Body of pancreas (tissue), 4 donors: ENCODE results near the gene SLC40A1. TPM values are rescaled to one million over a fixed set of nuclear protein-coding genes. Genes with fewer than 3 reads are reported as not detected.

Source experiments
- ATAC-seq: fragments of 150-250 bp; one replicate; pipeline ENCODE4 v1.9.1; 2016
- DNase-seq, 4 donors: peaks; one replicate each; pipeline ENCODE4 v3.0.0-alpha.2; 2019
- H3K27ac ChIP-seq, 4 donors: fragments of 200-600 bp; sonication (generic); 1 replicate in 3 of 4; 2 replicates in 1 of 4; pipeline versions ENCODE4 v1.5.1 to v1.6.1; 2016 to 2019; ENCODE audit warnings: mild to moderate bottlenecking in 1 of 4, mixed read lengths in 1 of 4, moderate library complexity in 1 of 4
- H3K27me3 ChIP-seq, 2 donors: fragments of 200-600 bp; sonication (generic); one replicate each; pipeline ENCODE4 v1.6.0; 2016; ENCODE audit warnings: mild to moderate bottlenecking in 1 of 2
- H3K36me3 ChIP-seq, 2 donors: fragments of 200-600 bp; sonication (generic); replicated peaks in 1 of 2; 2 replicates each; pipeline ENCODE4 v1.5.1; 2016; ENCODE audit warnings: low read depth in 2 of 2; ENCODE audit not compliant: insufficient read depth in 1 of 2
- H3K4me1 ChIP-seq: fragments of 200-600 bp; sonication (generic); one replicate; pipeline ENCODE4 v1.6.0; 2016
- H3K4me3 ChIP-seq, 2 donors: fragments of 200-600 bp; sonication (generic); 1 replicate in 1 of 2; 2 replicates in 1 of 2; pipeline ENCODE4 v1.5.1; 2016 to 2019
- H3K9me3 ChIP-seq, 3 donors: fragments of 200-600 bp; sonication (generic); 1 replicate in 2 of 3; 2 replicates in 1 of 3; pipeline ENCODE4 v1.5.1; 2016
- POLR2A ChIP-seq, 3 donors: fragments of 450-650 bp; IDR thresholded peaks; one replicate each; pipeline ENCODE4 v1.6.1; 2016; ENCODE audit warnings: antibody characterized with exemption in 3 of 3, mild to moderate bottlenecking in 2 of 3
- WGBS, 2 donors: methylation state at CpG; one replicate each; pipeline ENCODE4 v1.1.5; 2017; 5-methylcytosine and 5-hydroxymethylcytosine counted together
- intact Hi-C: fragments of 100-400 bp; cut with DNase I; formaldehyde crosslinking; loops from one replicate; pipeline ENCODE4 v1.15.1; 2023
- total RNA-seq, 2 donors: library from RNA; depleted of rRNA; stranded (reverse); fragments of >200 nt; gene quantifications; one replicate each; pipeline ENCODE4 v1.1.0, GENCODE V29; 2016
- TF ChIP-seq, protein P1 (sequence below), 7 experiments: fragments of 450-650 bp in 4 of 7; fragments of 200-600 bp in 3 of 7; sonication (generic) in 3 of 7; IDR thresholded peaks; one replicate each; pipeline ENCODE4 v1.5.1; 2016 to 2019; ENCODE audit warnings: antibody characterized with exemption in 7 of 7

SLC40A1 gene
- total RNA-seq, 2 donors from 2014 or later: 30.3 to 61.2 TPM

DNA sequence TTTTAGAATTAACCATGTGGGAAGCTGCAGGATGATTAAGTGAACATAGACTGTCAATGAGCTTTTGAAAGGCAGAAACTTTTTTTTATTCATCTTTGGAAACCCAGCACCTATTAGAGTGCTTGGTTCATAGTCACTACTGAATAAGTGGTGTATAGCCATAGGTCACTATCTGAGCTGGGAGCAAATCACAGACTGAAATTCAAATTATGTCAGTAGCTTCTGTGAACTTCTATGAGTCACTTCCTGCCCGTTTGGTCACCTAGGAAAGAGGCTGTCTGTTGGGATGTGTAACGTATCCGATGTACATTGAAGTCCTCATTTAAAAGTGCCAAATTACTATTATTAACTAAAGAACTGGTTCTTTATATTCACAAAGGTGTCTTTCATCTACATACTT is 20.5 kb upstream of the SLC40A1 start:
- Histone ChIP-seq H3K4me3 (no peak overlapping the region), H3K4me1 (no peaks in the 10 kb centered on the region), H3K9me3 (no peaks in the 10 kb centered on the region), H3K36me3 (no peaks in the 10 kb centered on the region), H3K27ac (no peak overlapping the region), H3K27me3 (no peaks in the 10 kb centered on the region)
- DNase-seq (no peak), ATAC-seq (no peak)
- 71 to 81% methylated on average over 3 of the region's 3 CpGs for WGBS, 2 donors
- intact Hi-C loops: no loop called here
- TF ChIP-seq, protein P1, sequence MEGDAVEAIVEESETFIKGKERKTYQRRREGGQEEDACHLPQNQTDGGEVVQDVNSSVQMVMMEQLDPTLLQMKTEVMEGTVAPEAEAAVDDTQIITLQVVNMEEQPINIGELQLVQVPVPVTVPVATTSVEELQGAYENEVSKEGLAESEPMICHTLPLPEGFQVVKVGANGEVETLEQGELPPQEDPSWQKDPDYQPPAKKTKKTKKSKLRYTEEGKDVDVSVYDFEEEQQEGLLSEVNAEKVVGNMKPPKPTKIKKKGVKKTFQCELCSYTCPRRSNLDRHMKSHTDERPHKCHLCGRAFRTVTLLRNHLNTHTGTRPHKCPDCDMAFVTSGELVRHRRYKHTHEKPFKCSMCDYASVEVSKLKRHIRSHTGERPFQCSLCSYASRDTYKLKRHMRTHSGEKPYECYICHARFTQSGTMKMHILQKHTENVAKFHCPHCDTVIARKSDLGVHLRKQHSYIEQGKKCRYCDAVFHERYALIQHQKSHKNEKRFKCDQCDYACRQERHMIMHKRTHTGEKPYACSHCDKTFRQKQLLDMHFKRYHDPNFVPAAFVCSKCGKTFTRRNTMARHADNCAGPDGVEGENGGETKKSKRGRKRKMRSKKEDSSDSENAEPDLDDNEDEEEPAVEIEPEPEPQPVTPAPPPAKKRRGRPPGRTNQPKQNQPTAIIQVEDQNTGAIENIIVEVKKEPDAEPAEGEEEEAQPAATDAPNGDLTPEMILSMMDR (IDR thresholded peaks at IDR 0.05): no peak
- TF ChIP-seq POLR2A (IDR thresholded peaks at IDR 0.05): no peak

DNA sequence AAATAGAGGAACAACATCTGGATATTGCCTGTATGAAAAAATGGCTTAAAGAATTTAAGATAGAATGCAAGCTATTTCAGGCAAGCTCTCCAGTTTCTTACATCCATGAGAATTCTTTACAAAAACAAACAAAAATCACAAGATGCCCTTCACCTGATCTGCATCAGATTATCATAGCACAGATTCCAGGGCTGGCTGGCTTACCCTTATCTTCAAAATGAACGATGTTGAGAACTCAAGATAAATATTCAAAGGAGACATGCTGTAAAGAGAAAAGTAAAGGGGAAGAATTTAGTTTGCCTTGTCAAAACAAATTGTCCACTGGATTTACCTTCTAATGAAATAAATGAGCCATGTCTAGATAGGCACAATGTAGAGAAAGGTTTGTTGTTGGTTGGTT is 18.7 kb upstream of the SLC40A1 start:
- DNase-seq: no peak
- Histone ChIP-seq H3K4me1 (no peaks in the 10 kb centered on the region), H3K4me3 (no peak overlapping the region), H3K36me3 (no peaks in the 10 kb centered on the region), H3K27me3 (no peaks in the 10 kb centered on the region), H3K27ac (no peak overlapping the region), H3K9me3 (no peaks in the 10 kb centered on the region)
- 0 to 12% methylated on average over 1 of the region's 1 CpG for WGBS, 2 donors
- no peak for TF ChIP-seq POLR2A (IDR thresholded peaks at IDR 0.05)
- TF ChIP-seq, protein P1 (IDR thresholded peaks at IDR 0.05): no peak
- ATAC-seq: no peak
- intact Hi-C loops: no loop called here

DNA sequence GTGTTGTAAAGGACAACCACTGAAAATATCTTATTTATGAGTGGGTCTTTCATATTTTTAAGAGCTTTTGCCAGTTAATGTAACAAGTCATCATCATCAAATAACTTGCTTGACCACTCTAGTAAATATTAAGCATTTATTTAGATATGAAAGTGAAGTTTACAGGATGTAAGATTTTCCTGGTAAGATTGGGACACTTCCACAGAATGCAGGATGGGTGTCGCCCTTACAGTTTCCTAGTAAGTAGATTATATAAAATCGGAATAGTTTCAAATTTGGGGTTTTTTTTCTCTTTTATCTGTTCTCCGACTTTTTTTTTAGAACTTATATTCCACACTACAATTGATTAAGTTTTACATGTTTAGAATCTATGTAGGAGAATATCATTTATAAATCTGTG is 14.8 kb upstream of the SLC40A1 start:
- intact Hi-C loops: no loop called here
- ATAC-seq (no peak), DNase-seq (no peak)
- no peak for TF ChIP-seq POLR2A (IDR thresholded peaks at IDR 0.05)
- TF ChIP-seq, protein P1 (IDR thresholded peaks at IDR 0.05): no peak
- Histone ChIP-seq H3K4me3 (no peak overlapping the region), H3K27me3 (no peaks in the 10 kb centered on the region), H3K27ac (no peak overlapping the region), H3K36me3 (no peaks in the 10 kb centered on the region), H3K4me1 (no peaks in the 10 kb centered on the region), H3K9me3 (no peaks in the 10 kb centered on the region)
- WGBS, 2 donors: 70 to 79% methylated on average over 3 of the region's 3 CpGs

DNA sequence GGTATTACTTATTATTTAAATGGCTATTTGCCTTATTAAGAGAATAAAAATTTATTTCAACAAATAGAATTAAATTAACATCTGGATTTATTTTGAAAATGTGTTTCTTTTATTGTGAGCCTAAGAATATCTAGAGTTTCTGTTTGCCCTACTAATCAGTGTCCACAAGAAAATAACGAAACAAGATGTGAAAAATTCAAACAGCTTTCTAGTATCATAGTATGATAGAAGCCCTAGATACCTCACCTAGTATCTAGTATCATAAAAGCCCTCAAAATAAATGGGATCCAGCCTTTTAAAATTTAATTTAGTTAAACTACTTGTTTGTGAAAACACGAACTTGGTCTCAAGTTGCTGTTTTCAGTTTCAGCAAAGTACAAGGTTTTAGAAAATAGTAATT is 13.7 kb upstream of the SLC40A1 start:
- no peaks in the 10 kb centered on the region for H3K4me1 ChIP-seq
- ATAC-seq: no peak
- WGBS, 2 donors: 66 to 74% methylated on average over 2 of the region's 2 CpGs
- no peaks in the 10 kb centered on the region for H3K36me3 ChIP-seq
- intact Hi-C loops: no loop called here
- no peaks in the 10 kb centered on the region for H3K9me3 ChIP-seq
- TF ChIP-seq, protein P1 (IDR thresholded peaks at IDR 0.05): no peak
- TF ChIP-seq POLR2A (IDR thresholded peaks at IDR 0.05): no peak
- no peak overlapping the region for H3K4me3 ChIP-seq
- H3K27ac ChIP-seq: no peak overlapping the region
- DNase-seq: no peak
- no peaks in the 10 kb centered on the region for H3K27me3 ChIP-seq

DNA sequence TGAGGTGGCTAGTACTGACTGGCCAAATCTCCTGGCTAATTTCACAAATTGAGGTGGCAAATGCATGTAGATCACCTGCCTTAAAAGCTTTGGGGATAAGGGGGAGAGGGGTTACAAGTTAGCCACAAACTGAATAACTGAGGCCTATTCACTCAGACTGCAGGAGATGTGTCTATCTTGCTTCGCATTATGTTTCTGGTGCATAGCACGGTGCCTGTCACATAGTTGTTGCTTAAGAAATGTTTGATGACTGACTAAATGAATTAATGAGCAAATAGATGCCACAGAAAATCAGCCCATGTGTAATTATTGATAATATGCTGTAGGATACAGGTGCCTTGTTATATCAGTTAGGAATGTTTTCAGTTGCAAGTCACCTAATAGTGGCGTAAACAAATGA is 12.5 kb upstream of the SLC40A1 start:
- H3K4me1 ChIP-seq: no peaks in the 10 kb centered on the region
- H3K4me3 ChIP-seq: no peak overlapping the region
- DNase-seq (no peak), ATAC-seq (no peak)
- H3K27me3 ChIP-seq: no peaks in the 10 kb centered on the region
- H3K36me3 ChIP-seq: no peaks in the 10 kb centered on the region
- TF ChIP-seq, protein P1 (IDR thresholded peaks at IDR 0.05): no peak
- no peak for TF ChIP-seq POLR2A (IDR thresholded peaks at IDR 0.05)
- no peaks in the 10 kb centered on the region for H3K9me3 ChIP-seq
- H3K27ac ChIP-seq: no peak overlapping the region
- 93 to 94% methylated on average over 3 of the region's 3 CpGs for WGBS, 2 donors
- intact Hi-C loops: no loop called here
